ENCODE results near the gene LRRC55. TPM values are rescaled to one million over a fixed set of nuclear protein-coding genes. Genes with fewer than 3 reads are reported as not detected.

LRRC55 gene
- total RNA-seq, 1 experiment from 2014 or later, result not detected

- TF ChIP-seq ATF3 (IDR thresholded peaks at IDR 0.05), result no peak
These were observed 42.4 kb downstream of the LRRC55 start (continued) for GRCh38 chr11:57224128-57224527.

GRCh38 chr11:57224537-57224936 lies 42.8 kb downstream of the LRRC55 start:
- peaks cover 0 to 7% of the 10 kb centered on the region in 2 experiments; a peak in 1 of 4 replicates for H3K4me1 ChIP-seq (ENCODE audit: control insufficient read depth in 1 of 2, insufficient read depth in 2 of 2, low read length in 2 of 2)
- H2AFZ ChIP-seq (ENCODE audit: low read depth, low read length, poor library complexity, severe bottlenecking), result no peak overlapping the region
- BruUV-seq (replicated peaks), result no TSS peak
- intact Hi-C loops (cut with micrococcal nuclease), result no loop called here
- no peaks in the 10 kb centered on the region for H3K9me2 ChIP-seq (ENCODE audit: insufficient read depth)
- H3K27me3 ChIP-seq (ENCODE audit: insufficient read depth, low read length), result peaks cover 16% of the 10 kb centered on the region
- H3K9me3 ChIP-seq (ENCODE audit: control insufficient read depth in 1 of 2, insufficient read depth in 1 of 2, low read depth in 1 of 2, low read length in 2 of 2), result no peaks in the 10 kb centered on the region
- ChIA-PET RAD21 (ENCODE audit: low non-redundant PET in 1 of 2, low total read pairs in 2 of 2, uncharacterized antibody in 2 of 2, unreplicated experiment in 2 of 2) (no interaction called here), CTCF (no interaction called here), POLR2A (no interaction called here)
- TF ChIP-seq ATF3 (IDR thresholded peaks at IDR 0.05), result no peak
- no peak overlapping the region for H3K27ac ChIP-seq (ENCODE audit: low read depth, low read length)
- H3K36me3 ChIP-seq (ENCODE audit: control insufficient read depth in 1 of 2, insufficient read depth in 2 of 2, low read length in 2 of 2), result no peaks in the 10 kb centered on the region
- H4K20me1 ChIP-seq (ENCODE audit: insufficient read depth), result no peaks in the 10 kb centered on the region
- H3K79me2 ChIP-seq (ENCODE audit: insufficient read depth, low read length), result no peaks in the 10 kb centered on the region
- ATAC-seq (peak; percentile 52; the same call in 1 of the 2 replicates), DNase-seq (ENCODE audit: low read depth, low spot score) (no peak)
- H3K9ac ChIP-seq (ENCODE audit: low read length), result no peak overlapping the region
- no peak overlapping the region for H3K4me2 ChIP-seq (ENCODE audit: low read length)
- no peak overlapping the region for H3K4me3 ChIP-seq (replicated peaks in 1 of 2; ENCODE audit: low read depth in 1 of 2, low read length in 2 of 2)

- ChIA-PET POLR2A (no interaction called here), RAD21 (ENCODE audit: low non-redundant PET in 1 of 2, low total read pairs in 2 of 2, uncharacterized antibody in 2 of 2, unreplicated experiment in 2 of 2) (no interaction called here)
These were observed 46.8 kb downstream of the LRRC55 start for GRCh38 chr11:57228600-57228999.

More at GRCh38 chr11:57228600-57228999, 46.8 kb downstream of the LRRC55 start:
- Histone ChIP-seq H4K20me1 (ENCODE audit: insufficient read depth) (no peaks in the 10 kb centered on the region), H3K4me2 (ENCODE audit: low read length) (no peak overlapping the region), H3K4me3 (replicated peaks in 1 of 2; ENCODE audit: low read depth in 1 of 2, low read length in 2 of 2) (no peak overlapping the region), H3K79me2 (ENCODE audit: insufficient read depth, low read length) (no peaks in the 10 kb centered on the region), H3K9ac (ENCODE audit: low read length) (no peak overlapping the region), H2AFZ (ENCODE audit: low read depth, low read length, poor library complexity, severe bottlenecking) (no peak overlapping the region), H3K36me3 (ENCODE audit: control insufficient read depth in 1 of 2, insufficient read depth in 2 of 2, low read length in 2 of 2) (no peaks in the 10 kb centered on the region), H3K9me2 (ENCODE audit: insufficient read depth) (no peaks in the 10 kb centered on the region), H3K4me1 (ENCODE audit: control insufficient read depth in 1 of 2, insufficient read depth in 2 of 2, low read length in 2 of 2) (peaks cover 0 to 7% of the 10 kb centered on the region in 2 experiments; a peak in 1 of 4 replicates), H3K27ac (ENCODE audit: low read depth, low read length) (no peak overlapping the region), H3K9me3 (ENCODE audit: control insufficient read depth in 1 of 2, insufficient read depth in 1 of 2, low read depth in 1 of 2, low read length in 2 of 2) (no peaks in the 10 kb centered on the region), H3K27me3 (ENCODE audit: insufficient read depth, low read length) (peaks cover 48% of the 10 kb centered on the region)
- ATAC-seq (no peak), DNase-seq (ENCODE audit: low read depth, low spot score) (no peak)
- TF ChIP-seq SRF (IDR thresholded peaks at IDR 0.05; ENCODE audit: low read depth) (no peak), ATF3 (IDR thresholded peaks at IDR 0.05) (no peak), JUND (IDR thresholded peaks at IDR 0.05) (no peak), ELF1 (IDR thresholded peaks at IDR 0.05; ENCODE audit: borderline replicate concordance, low read depth) (no peak), POLR2AphosphoS5 (IDR thresholded peaks at IDR 0.05; ENCODE audit: low read depth, low read length) (no peak)
- intact Hi-C loops (cut with micrococcal nuclease), result no loop called here
- BruUV-seq (replicated peaks), result no TSS peak
- CTCF ChIA-PET, result no interaction called here
